ENCODE data around the gene AGPAT3.

AGPAT3 gene

DNA sequence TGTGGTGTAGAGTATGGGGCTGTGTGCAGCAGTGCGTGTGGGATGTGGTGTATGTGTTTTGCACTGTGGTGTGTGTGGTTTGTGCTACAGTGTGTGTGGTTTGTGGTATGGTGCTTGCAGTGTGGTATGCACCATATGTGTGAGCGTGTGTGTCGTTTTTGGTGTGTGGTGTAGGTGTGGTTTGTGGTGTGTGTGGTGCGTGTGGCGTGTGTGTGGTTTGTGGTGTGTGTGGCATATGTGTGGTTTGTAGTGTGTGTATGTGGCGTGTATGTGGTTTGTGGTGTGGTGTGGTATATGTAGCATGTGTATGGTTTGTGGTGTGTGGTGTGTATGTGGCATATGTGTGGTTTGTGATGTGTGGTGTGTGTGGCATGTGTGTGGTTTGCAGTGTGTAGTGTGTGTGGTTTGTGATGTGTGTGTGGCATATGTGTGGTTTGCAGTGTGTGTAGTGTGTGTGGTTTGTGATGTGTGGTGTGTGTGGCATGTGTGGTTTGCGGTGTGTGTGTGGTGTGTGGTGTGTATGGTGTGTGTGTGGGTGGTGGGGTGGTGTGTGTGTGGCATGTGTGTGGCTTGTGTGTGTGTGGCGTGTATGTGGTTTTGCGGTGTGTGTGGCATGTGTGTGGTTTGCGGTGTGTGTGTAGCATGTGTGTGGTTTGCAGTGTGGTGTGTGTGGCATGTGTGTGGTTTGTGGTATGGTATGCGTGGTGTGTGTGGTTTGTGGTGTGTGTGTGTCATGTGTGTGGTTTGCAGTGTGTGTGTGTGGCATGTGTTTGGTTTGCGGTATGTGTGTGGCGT is 93.5 kb downstream of the AGPAT3 start:
- DNase-seq = no peak

DNA sequence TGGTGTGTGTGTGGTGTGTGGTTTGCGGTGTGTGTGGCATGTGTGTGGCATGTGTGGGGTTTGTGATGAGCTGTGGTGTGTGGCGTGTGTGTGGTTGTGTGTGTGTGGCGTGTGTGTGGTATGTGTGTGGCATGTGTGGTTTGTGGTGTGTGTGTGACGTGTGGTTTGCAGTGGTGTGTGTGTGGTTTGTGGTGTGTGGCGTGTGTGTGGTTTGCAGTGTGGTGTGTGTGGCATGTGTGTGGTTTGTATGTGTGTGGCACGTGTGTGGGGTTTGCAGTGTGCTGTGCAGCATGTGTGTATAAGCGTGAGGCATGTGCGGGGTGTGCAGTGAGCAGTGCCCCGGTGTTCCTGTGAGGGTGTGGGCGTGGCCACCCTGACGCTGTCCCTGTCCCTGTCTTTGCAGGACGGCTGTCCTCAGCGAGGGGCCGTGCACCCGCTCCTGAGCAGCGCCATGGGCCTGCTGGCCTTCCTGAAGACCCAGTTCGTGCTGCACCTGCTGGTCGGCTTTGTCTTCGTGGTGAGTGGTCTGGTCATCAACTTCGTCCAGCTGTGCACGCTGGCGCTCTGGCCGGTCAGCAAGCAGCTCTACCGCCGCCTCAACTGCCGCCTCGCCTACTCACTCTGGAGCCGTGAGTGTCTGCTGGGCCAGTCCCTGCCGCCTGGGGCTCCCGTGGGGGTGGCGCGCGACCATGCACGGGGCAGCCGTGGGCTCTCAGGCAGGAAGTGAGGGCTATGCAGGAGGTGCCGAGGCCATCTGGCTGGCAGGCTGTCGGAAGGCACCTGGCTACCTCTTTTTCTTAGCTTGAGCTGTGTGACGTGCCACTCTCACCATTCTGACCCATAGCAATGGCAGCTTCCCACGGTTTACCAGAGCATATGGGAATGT is 94.5 kb downstream of the AGPAT3 start:
- DNase-seq = no peak

- DNase-seq = no peak
Observed at GRCh38 chr21:43961382-43961909, 96.4 kb downstream of the AGPAT3 start.

DNA sequence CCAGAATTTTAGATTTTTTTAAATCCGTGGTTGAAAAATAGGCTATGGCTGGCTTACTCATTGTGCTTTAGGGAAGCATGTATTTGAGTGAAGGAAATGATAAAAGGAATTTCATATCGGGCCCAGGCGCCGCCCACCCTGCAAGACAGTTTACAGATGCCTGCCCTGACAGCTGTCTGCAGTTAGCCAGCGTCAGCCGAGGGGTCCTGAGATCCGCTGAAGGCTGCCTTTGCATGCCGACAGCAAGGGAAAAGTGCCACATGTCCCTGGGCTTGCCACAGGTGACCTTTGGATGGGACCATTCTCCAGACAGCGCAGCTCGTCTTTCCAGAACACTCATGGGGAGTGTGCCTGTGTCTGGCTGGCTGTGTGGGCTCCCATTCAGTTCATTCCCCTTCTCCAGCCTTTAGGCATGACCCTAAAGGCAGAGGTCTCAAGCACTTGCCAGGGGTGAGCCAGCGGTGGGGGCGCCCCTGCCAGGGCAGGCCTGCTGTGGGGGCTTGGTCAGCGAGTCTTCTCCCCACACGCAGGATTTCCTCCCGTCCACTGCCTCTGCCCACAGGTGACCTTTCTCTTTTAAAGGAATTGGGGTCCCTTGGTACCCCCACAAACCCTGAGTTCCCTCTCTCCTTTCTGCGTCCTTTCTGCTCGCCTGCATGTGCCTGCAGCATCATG is 101.0 kb downstream of the AGPAT3 start:
- no peak for DNase-seq

GRCh38 chr21:43966946-43967512 is 102.0 kb downstream of the AGPAT3 start:
- no peak for DNase-seq

DNA sequence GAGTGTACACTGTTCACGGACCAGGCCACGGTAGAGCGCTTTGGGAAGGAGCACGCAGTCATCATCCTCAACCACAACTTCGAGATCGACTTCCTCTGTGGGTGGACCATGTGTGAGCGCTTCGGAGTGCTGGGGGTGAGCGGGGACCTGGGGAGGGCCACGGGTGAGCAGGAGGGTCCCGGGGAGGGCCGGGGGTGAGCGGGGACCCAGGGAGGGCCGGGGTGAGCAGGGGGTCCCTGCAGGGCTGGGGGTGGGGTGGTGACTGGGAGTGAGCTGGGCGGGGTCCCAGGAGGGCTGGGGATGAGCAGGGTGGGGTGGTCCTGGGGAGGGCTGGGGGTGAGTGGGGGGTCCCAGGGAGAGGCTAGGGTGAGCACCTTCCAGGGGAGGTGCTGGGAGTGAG is 103.0 kb downstream of the AGPAT3 start:
- DNase-seq = no peak

GRCh38 chr21:43968410-43969114 is 103.5 kb downstream of the AGPAT3 start:
- no peak for DNase-seq

DNA sequence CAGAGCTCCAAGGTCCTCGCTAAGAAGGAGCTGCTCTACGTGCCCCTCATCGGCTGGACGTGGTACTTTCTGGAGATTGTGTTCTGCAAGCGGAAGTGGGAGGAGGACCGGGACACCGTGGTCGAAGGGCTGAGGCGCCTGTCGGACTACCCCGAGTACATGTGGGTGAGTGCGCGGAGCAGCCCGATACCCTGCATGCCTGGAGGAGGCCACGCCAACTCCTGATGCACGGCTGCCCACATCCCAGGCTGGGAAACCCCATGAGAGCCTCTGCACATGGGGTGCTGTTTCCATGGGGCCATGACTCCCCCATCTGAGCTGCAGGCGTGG is 104.1 kb downstream of the AGPAT3 start:
- DNase-seq = no peak

DNA sequence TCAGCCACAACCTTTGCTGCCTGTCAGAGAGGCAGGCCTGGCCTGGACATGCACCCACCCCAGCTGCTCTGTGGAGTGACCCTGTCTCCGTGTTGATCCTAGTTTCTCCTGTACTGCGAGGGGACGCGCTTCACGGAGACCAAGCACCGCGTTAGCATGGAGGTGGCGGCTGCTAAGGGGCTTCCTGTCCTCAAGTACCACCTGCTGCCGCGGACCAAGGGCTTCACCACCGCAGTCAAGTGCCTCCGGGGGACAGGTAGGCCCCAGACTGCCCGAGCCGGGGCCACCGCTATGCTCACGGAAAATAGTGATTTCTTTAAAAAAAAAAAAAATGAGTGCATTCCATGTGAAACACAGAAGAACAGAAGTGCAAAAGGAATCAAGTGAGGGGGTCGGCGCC is 105.5 kb downstream of the AGPAT3 start:
- DNase-seq = no peak

DNA sequence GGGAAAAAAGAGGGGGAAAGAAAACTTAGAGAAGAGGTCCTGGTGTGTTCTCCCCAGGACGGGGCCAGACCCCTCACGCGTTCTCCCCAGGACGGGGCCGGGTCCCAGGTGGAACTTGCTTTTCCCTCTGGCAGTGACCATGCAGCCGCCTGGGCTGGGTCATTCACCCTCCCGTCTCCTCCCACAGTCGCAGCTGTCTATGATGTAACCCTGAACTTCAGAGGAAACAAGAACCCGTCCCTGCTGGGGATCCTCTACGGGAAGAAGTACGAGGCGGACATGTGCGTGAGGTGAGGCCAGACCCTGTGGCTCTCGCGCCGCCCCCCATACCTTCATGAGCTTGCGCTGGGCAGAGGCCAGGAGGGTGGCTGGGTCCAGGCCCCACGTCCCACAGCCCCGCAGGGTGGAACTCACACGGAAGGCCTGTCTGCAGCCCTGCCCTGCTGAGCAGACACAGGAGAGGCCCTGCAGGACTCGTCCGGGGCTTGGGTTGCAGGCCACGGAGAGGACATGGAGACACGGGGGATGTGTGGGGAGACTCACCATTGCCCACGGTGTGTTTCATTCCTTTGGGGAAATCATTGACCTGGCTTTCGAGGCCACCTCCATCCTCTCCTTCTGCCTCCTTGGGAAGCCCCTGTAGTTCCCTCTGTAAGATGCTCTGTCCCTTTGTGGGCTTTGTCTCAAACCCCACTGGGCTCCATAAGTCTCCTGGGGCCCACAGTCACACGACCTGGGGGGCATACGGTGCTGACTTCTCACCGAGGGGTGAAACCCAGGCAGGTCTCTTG is 106.4 kb downstream of the AGPAT3 start:
- no peak for DNase-seq

- no peak for DNase-seq
Observed at GRCh38 chr21:43971992-43972255, 106.9 kb downstream of the AGPAT3 start.

DNA sequence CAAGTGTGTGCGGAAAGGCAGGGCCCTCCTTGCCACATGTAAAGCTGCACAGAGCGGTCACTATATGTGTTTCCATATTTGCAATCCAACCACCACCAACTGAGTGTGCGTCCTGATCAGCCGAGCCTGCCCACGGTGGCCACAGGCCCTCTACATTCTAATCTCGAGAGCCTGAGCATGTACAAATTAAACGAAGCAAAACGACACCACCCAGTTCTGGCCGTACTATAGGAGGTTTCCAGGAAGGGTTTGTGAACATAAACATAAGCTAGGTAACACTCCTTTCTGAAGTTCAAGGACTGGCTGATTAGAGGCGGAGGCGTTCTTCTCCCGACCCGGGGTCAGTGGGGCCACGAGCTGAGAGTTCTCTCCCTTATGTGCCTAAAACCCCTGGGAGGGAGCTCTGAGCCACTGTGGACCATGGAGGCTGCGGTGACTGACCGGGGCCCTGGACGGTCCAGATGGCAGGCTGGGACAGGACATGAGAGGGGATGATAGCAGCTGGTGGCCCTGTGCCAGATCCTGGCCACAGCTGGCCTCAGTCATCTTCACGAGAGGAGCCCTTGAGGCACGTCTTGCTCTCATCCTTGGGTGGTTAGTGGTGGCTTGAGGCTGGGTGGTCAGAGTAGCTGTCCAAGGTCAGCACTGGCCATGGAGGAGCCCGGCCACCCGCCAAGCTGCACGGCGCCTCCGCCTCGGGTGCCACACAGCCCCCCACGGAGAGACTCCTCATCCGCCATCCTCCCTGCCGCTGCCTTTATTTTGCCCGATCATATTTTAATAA is 108.0 kb downstream of the AGPAT3 start:
- no peak for DNase-seq

DNA sequence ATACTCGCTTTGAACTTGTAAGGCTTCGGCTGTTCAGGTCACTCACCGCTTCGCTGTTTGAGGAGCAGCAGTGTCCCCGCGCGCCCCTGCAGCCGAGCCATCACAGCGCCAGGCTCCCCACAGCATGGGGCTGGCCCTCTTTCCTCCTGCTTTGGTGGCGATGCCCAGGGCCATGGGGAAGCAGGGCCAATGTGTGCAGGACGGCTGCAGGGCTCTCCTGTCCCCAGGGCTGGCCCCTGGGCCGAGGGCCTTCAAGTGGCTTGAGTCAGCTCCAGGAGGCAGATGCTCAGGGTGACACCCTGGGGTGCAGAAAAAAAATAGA is 108.6 kb downstream of the AGPAT3 start:
- DNase-seq = no peak

DNA sequence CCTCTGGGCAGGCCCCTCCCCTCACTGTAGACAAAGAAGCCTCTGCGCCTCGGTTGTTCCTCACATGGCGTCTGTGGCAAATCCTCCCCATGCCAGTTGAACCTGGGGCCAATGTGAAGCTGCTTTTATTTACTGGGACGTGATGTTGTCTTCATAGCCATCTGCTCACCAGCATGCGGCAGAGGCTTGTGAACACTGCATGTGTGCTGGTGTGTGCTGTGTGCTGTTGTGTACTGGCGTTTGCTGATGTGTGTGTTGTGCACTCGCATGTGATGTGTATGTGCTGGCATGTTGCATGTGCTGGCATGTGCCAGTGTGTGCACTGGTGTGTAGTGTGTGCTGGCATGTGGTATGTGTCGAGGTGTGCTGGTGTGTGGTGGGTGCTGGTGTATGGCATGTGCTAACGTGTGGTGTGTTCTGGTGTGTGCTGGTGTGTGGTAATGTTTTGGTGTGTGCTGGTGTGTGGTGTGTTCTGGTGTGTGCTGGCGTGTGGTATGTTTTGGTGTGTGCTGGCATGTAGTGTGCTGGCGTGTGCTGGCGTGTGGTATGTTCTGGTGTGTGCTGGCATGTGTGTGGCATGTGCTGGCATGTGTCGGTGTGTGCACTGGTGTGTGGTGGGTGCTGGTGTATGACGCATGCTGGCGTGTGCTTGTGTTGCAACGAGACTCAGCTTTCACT is 109.9 kb downstream of the AGPAT3 start:
- no peak for DNase-seq

- no peak for DNase-seq
Observed at GRCh38 chr21:43975469-43976098, 110.6 kb downstream of the AGPAT3 start.

DNA sequence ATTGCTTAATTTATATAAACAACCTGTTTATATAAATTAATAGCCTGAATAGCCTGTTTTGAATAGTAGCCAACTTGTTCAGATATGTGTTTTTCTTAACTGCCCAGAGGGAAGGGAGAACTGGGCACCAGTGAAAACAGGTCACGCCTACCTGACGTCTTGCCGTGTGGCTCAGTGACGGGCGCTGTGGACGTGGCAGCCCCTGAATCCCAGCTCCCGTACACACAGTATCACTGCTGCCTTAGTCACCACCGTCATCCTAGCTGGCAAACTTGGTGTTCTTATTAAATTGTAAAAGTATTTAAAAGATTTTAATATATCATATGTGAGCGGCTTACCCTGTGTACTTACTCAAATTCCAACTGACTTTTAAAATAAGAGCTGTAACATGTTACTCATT is 111.6 kb downstream of the AGPAT3 start:
- DNase-seq = no peak

- DNase-seq = no peak
Observed at GRCh38 chr21:43978060-43978459, 113.0 kb downstream of the AGPAT3 start.

DNA sequence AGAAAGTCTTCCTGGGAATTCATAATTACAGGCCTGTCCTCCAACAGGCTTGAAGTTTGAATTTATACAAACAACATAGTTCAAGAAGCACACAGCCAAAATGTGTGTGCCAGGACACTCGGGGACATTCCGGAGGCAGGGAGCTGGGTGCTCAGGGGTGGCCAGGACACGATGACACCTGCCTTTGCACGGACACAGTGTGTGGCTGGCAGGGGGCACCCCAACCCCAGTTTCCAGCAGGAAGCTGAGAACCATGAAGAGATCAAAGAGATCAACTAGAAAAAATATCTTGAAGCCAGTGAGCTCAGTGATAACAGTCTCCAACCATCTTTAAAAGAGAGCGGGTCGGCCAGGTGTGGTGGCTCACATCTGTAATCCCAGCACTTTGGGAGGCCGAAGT is 114.6 kb downstream of the AGPAT3 start:
- no peak for DNase-seq

- DNase-seq = no peak
Observed at GRCh38 chr21:43981151-43981870, 116.3 kb downstream of the AGPAT3 start.

DNA sequence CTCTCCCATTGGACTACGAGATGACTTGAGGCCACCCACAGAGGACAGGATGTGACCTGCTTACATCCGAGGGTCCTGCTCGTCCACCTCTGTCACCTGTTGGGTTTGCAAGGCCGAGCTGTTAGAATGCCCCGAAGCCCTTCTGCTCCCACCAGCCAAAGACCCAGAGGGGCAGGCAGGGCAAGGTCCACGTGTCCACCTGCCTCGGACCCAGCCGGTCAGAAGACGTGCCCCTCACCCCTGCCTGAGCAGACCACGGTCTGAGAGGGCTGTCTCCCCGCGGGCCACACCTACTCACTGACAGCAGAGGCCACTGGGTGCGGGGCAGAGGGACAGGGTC is 116.8 kb downstream of the AGPAT3 start:
- DNase-seq = no peak

Data from DMS 273 treated with DMSO at 0.1 percent for 48 hours (cell line).